Osteocyte (in vitro differentiated cells): Measurements from ENCODE around the gene PMEPA1. TPM values are rescaled to one million over a fixed set of nuclear protein-coding genes. Genes with fewer than 3 reads are reported as not detected.

Experiments used
- DNase-seq: peaks from one replicate; pipeline ENCODE4 v3.0.0; 2021; ENCODE audit warnings: mixed read lengths; ENCODE audit not compliant: unreplicated experiment; ENCODE audit errors: extremely low spot score
- H3K27ac Mint-ChIP-seq: one replicate; pipeline ENCODE4 v1.8.0; 2021; ENCODE audit warnings: mild to moderate bottlenecking, mixed read lengths; ENCODE audit not compliant: unreplicated experiment
- H3K27me3 Mint-ChIP-seq: one replicate; pipeline ENCODE4 v1.8.0; 2021; ENCODE audit warnings: mixed read lengths; ENCODE audit not compliant: unreplicated experiment
- H3K36me3 Mint-ChIP-seq: one replicate; pipeline ENCODE4 v1.8.0; 2021; ENCODE audit warnings: mixed read lengths; ENCODE audit not compliant: unreplicated experiment
- H3K4me1 Mint-ChIP-seq: one replicate; pipeline ENCODE4 v1.8.0; 2021; ENCODE audit warnings: mixed read lengths; ENCODE audit not compliant: unreplicated experiment
- H3K4me3 Mint-ChIP-seq: one replicate; pipeline ENCODE4 v1.8.0; 2021; ENCODE audit warnings: mild to moderate bottlenecking, moderate library complexity, mixed read lengths; ENCODE audit not compliant: unreplicated experiment
- H3K9me3 Mint-ChIP-seq: one replicate; pipeline ENCODE4 v1.8.0; 2021; ENCODE audit warnings: mixed read lengths; ENCODE audit not compliant: unreplicated experiment
- CTCF ChIP-seq: fragments of 200-600 bp; sonication (generic); IDR thresholded peaks from 2 replicates; pipeline ENCODE4 v1.5.0; 2021; ENCODE audit warnings: antibody characterized with exemption, mild to moderate bottlenecking, moderate library complexity
- total RNA-seq: library from RNA; stranded (reverse); gene quantifications from 2 replicates; pipeline ENCODE4 v1.2.1, GENCODE V29; 2021

The PMEPA1 gene
- total RNA-seq, 1 donor from 2014 or later: 24.1 TPM

DNA sequence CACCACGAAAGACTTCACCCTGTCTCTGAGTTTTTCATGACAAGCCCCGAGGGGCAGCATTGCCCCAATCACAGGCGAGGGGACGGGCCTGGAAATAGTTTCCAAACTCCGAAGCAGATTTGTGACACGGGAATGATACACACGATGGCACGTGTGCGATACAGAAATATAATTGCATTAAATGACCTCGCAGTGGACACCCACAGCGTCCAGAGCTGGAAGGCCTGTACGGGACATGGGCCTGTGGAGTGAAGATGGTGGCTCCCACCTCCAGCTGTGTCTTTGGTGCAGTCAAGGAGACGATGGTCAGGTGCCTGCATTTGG is 43.0 kb downstream of the PMEPA1 start:
- Mint-ChIP-seq H3K36me3 (no peaks in the 10 kb centered on the region), H3K4me1 (no peaks in the 10 kb centered on the region), H3K27ac (no peak overlapping the region), H3K9me3 (no peaks in the 10 kb centered on the region), H3K4me3 (no peak overlapping the region), H3K27me3 (no peaks in the 10 kb centered on the region)
- TF ChIP-seq CTCF: no peak
- no peak for DNase-seq

DNA sequence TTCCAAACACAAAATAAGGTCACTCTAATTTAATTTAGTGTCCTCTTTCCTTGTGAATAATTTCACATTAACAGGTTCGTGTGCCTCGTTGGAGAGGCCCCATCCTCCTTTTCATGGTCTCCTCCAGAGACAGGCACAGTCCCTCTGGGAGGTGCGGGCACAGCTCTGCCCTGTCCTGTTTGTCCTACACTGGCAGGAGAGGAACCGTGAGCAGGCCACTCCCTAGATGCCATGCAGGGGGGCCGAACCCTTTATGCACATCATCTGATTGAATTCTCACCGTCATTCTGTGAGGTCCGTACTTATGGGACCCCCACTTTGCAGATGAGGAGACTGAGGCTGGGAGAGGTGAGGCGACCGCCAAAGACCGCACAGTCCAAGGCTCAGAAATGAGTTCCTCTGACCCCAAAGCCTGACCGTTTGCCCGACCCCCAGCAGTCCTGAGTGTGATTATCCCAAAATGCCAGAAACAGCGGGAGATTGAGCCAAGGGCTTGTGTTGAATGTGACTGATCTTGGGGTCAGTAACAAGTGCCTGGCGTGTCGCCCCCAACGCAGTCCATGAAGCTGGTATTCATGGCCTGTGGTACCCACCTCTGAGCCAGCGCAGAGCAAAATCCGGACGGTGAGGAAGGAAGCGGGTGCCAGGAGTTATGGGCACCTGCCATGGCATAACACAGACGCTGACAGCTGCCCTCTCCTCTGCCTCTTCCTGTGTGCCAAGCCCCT is 43.5 kb downstream of the PMEPA1 start:
- H3K4me3 Mint-ChIP-seq: no peak overlapping the region
- no peak for DNase-seq
- no peak for TF ChIP-seq CTCF
- H3K27me3 Mint-ChIP-seq: no peaks in the 10 kb centered on the region
- H3K9me3 Mint-ChIP-seq: no peaks in the 10 kb centered on the region
- no peak overlapping the region for H3K27ac Mint-ChIP-seq
- H3K4me1 Mint-ChIP-seq: no peaks in the 10 kb centered on the region
- no peaks in the 10 kb centered on the region for H3K36me3 Mint-ChIP-seq

DNA sequence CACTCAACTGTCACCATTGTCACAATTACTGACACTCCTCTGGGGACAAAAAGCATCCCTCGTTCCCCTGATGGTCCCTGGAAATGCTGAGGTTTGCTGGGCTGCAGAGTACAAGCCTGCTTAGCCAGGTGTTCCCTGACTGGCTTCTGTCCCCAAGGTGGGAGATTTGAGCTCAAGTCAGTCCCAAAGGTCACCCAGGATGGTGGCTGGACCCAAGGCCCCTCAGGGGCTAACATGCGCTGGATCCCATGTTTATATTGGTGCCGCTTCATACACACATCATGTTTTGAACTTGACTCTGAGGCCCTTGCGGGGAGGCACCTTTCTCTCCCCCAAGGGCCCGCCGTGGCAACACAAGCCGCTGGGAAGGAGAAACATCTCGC is 44.2 kb downstream of the PMEPA1 start:
- TF ChIP-seq CTCF: no peak
- H3K4me1 Mint-ChIP-seq: no peaks in the 10 kb centered on the region
- H3K27ac Mint-ChIP-seq: no peak overlapping the region
- H3K9me3 Mint-ChIP-seq: no peaks in the 10 kb centered on the region
- no peaks in the 10 kb centered on the region for H3K27me3 Mint-ChIP-seq
- H3K36me3 Mint-ChIP-seq: no peaks in the 10 kb centered on the region
- DNase-seq: no peak
- no peak overlapping the region for H3K4me3 Mint-ChIP-seq

- Mint-ChIP-seq H3K36me3 (no peaks in the 10 kb centered on the region), H3K4me3 (no peak overlapping the region), H3K27me3 (no peaks in the 10 kb centered on the region), H3K9me3 (no peaks in the 10 kb centered on the region), H3K4me1 (no peaks in the 10 kb centered on the region), H3K27ac (no peak overlapping the region)
- DNase-seq: no peak
- no peak for TF ChIP-seq CTCF
Measured at GRCh38 chr20:57664924-57665588, 44.8 kb downstream of the PMEPA1 start.

- DNase-seq: no peak
- Mint-ChIP-seq H3K9me3 (no peaks in the 10 kb centered on the region), H3K27me3 (no peaks in the 10 kb centered on the region), H3K36me3 (peaks cover 2% of the 10 kb centered on the region), H3K27ac (no peak overlapping the region), H3K4me1 (no peaks in the 10 kb centered on the region), H3K4me3 (no peak overlapping the region)
- TF ChIP-seq CTCF: no peak
Measured at GRCh38 chr20:57664476-57664875, 45.3 kb downstream of the PMEPA1 start.
